ENCODE data around the gene PSEN1.

Gene PSEN1

DNA sequence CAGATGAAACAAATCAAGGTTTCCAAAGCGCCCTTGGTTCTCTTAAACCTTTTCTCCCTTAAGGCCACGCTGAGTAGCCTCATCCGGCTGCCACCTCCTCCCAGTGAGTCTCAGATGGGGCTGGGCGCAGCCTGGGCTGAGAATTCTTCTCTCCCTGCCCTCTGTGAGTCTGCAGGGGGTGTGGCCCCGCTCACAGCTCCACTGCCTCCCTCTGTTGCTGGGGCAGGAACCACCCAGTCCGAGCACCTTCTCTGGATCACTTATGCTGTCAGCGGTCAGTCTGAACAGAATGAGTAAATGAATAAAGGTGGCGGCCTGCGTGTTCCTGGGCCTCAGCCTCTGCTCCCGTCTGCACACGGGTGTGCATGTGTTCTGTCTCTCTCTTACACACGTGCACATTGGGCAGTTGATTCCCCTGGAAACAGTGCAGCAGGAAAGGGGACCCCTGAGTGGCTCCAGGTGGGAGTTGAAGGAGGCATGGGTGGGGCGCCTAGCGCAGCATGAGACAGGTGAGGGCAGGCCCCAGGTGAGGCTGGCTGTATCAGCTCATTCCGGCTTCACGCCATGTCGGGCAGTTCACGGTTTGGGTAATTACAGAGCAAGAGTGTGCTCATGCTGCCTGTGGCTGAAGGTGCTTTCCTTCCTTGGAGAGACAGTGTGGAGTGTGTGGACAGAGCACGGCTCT is 105.3 kb downstream of the PSEN1 start:
- Histone ChIP-seq H2AFZ (ENCODE audit: low read depth) (no peak overlapping the region), H4K20me1 (ENCODE audit: insufficient read depth) (no peaks in the 10 kb centered on the region), H3K36me3 (ENCODE audit: insufficient read depth) (no peaks in the 10 kb centered on the region), H3K4me2 (no peak overlapping the region), H3K27ac (no peak overlapping the region), H3K27me3 (ENCODE audit: insufficient read depth, low read depth) (no peaks in the 10 kb centered on the region), H3K4me3 (IDR thresholded peaks at IDR 0.05; ENCODE audit: insufficient read depth, low read depth, low read length) (no peak overlapping the region), H3K79me2 (ENCODE audit: insufficient read depth, low read depth) (no peaks in the 10 kb centered on the region), H3K9ac (no peak overlapping the region), H3K4me1 (ENCODE audit: low read depth, poor library complexity, severe bottlenecking) (no peaks in the 10 kb centered on the region)
- TF ChIP-seq, protein P1, sequence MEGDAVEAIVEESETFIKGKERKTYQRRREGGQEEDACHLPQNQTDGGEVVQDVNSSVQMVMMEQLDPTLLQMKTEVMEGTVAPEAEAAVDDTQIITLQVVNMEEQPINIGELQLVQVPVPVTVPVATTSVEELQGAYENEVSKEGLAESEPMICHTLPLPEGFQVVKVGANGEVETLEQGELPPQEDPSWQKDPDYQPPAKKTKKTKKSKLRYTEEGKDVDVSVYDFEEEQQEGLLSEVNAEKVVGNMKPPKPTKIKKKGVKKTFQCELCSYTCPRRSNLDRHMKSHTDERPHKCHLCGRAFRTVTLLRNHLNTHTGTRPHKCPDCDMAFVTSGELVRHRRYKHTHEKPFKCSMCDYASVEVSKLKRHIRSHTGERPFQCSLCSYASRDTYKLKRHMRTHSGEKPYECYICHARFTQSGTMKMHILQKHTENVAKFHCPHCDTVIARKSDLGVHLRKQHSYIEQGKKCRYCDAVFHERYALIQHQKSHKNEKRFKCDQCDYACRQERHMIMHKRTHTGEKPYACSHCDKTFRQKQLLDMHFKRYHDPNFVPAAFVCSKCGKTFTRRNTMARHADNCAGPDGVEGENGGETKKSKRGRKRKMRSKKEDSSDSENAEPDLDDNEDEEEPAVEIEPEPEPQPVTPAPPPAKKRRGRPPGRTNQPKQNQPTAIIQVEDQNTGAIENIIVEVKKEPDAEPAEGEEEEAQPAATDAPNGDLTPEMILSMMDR (conservative IDR thresholded peaks at IDR 0.05; ENCODE audit: low read depth, low read length), result no peak

DNA sequence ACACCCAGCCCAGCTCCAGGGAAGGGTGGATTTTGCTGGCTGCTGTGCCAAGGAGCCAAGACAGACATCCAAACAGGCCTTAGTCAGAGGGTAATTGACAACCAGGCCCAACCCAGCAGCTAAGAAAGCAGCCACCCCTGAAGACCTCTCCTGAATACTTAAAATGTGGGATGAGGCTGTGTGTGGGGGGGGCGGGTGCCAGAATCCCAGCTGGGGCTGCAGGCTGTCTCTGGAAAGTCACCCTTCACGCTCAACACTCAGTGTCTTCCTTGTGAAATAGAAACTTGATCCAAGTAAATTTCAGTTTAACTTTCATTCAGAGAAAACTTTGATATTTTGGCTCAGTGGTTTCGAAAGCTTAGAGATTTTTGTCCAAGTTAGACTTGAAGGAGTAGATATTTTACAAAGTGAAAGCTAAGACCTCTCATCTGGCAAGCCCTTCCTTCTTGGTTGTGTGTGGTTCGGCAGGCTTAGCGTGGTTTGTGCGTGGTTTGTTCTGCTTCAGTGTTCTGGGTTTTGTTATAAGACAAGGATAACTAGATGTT is 106.1 kb downstream of the PSEN1 start:
- no peaks in the 10 kb centered on the region for H3K4me1 ChIP-seq (ENCODE audit: low read depth, poor library complexity, severe bottlenecking)
- no peaks in the 10 kb centered on the region for H3K27me3 ChIP-seq (ENCODE audit: insufficient read depth, low read depth)
- TF ChIP-seq, protein P1 (conservative IDR thresholded peaks at IDR 0.05; ENCODE audit: low read depth, low read length), result no peak
- H4K20me1 ChIP-seq (ENCODE audit: insufficient read depth), result no peaks in the 10 kb centered on the region
- no peaks in the 10 kb centered on the region for H3K36me3 ChIP-seq (ENCODE audit: insufficient read depth)
- no peaks in the 10 kb centered on the region for H3K79me2 ChIP-seq (ENCODE audit: insufficient read depth, low read depth)
- H3K9ac ChIP-seq, result no peak overlapping the region
- H3K27ac ChIP-seq, result no peak overlapping the region
- H3K4me2 ChIP-seq, result no peak overlapping the region
- no peak overlapping the region for H2AFZ ChIP-seq (ENCODE audit: low read depth)
- H3K4me3 ChIP-seq (IDR thresholded peaks at IDR 0.05; ENCODE audit: insufficient read depth, low read depth, low read length), result no peak overlapping the region

DNA sequence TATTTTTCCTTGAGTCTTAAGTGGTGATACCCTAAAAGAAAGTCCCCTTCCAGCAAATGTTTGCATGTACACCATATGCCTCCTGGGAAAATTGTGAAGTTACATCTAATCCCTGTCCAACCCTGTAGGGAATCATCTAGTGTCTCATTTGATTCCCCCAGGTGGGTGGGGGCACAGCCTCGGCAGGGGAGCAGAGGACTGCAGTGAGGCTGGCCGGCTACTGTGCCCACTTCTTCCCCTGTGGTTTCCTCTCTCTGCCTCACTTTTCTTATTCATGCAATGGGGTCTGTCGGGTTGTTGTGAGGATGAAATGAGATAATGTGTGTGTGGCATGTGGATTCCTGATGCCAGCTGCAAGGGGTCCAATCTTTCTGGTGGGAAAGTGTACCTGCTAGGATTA is 107.0 kb downstream of the PSEN1 start:
- TF ChIP-seq, protein P1 (conservative IDR thresholded peaks at IDR 0.05; ENCODE audit: low read depth, low read length), result no peak
- H3K36me3 ChIP-seq (ENCODE audit: insufficient read depth), result no peaks in the 10 kb centered on the region
- H3K27me3 ChIP-seq (ENCODE audit: insufficient read depth, low read depth), result no peaks in the 10 kb centered on the region
- H2AFZ ChIP-seq (ENCODE audit: low read depth), result no peak overlapping the region
- H3K9ac ChIP-seq, result no peak overlapping the region
- no peaks in the 10 kb centered on the region for H3K79me2 ChIP-seq (ENCODE audit: insufficient read depth, low read depth)
- H3K4me3 ChIP-seq (IDR thresholded peaks at IDR 0.05; ENCODE audit: insufficient read depth, low read depth, low read length), result no peak overlapping the region
- H3K27ac ChIP-seq, result no peak overlapping the region
- no peak overlapping the region for H3K4me2 ChIP-seq
- H3K4me1 ChIP-seq (ENCODE audit: low read depth, poor library complexity, severe bottlenecking), result no peaks in the 10 kb centered on the region
- H4K20me1 ChIP-seq (ENCODE audit: insufficient read depth), result no peaks in the 10 kb centered on the region

DNA sequence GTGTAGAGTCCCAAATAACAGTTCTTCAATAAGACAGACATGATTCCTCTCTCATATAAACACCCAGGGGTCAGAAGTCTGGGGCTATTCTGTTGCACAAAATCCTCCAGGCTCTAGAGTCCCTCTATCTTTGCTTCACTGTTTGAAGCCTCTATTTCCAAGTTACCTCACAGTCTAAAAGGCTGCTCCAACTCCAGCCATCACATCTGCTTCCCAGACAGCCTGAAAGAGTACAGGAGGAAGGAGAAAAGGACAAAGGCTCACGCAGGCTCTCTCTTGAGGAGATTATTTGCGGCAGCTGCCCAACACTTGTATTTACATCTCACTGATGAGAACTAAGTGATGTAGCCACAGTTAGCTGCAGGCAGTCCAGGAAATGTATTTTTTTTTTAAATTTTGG is 107.4 kb downstream of the PSEN1 start:
- Histone ChIP-seq H3K4me1 (ENCODE audit: low read depth, poor library complexity, severe bottlenecking) (no peaks in the 10 kb centered on the region), H3K27ac (no peak overlapping the region), H2AFZ (ENCODE audit: low read depth) (no peak overlapping the region), H4K20me1 (ENCODE audit: insufficient read depth) (no peaks in the 10 kb centered on the region), H3K36me3 (ENCODE audit: insufficient read depth) (no peaks in the 10 kb centered on the region), H3K9ac (no peak overlapping the region), H3K79me2 (ENCODE audit: insufficient read depth, low read depth) (no peaks in the 10 kb centered on the region), H3K4me3 (IDR thresholded peaks at IDR 0.05; ENCODE audit: insufficient read depth, low read depth, low read length) (no peak overlapping the region), H3K27me3 (ENCODE audit: insufficient read depth, low read depth) (no peaks in the 10 kb centered on the region), H3K4me2 (no peak overlapping the region)
- TF ChIP-seq, protein P1 (conservative IDR thresholded peaks at IDR 0.05; ENCODE audit: low read depth, low read length), result no peak
